H9 (cell line): Measurements from ENCODE around the gene PCNX2. TPM values are rescaled to one million over a fixed set of nuclear protein-coding genes. Genes with fewer than 3 reads are reported as not detected.

Experiments used
- DNase-seq: peaks from one replicate; pipeline ENCODE4 v3.0.0-alpha.2; 2017
- H2AFZ ChIP-seq: one replicate; pipeline ENCODE4 v1.6.1; 2013; ENCODE audit warnings: mild to moderate bottlenecking, low read length, control low read depth, moderate library complexity
- H2AK5ac ChIP-seq: 2 replicates; pipeline ENCODE4 v1.6.1; 2013; ENCODE audit warnings: low read length, control low read depth, mixed read lengths; ENCODE audit not compliant: insufficient read length
- H2BK120ac ChIP-seq: one replicate; pipeline ENCODE4 v1.6.1; 2013; ENCODE audit warnings: low read depth, mild to moderate bottlenecking, low read length, control low read depth, inconsistent platforms; ENCODE audit not compliant: poor library complexity, severe bottlenecking
- H2BK12ac ChIP-seq: 2 replicates; pipeline ENCODE4 v1.6.1; 2013; ENCODE audit warnings: low read length, control low read depth, mixed read lengths, low read depth; ENCODE audit not compliant: insufficient read length
- H2BK15ac ChIP-seq: 2 replicates; pipeline ENCODE4 v1.6.1; 2013; ENCODE audit warnings: low read depth, low read length, control low read depth
- H2BK20ac ChIP-seq: one replicate; pipeline ENCODE4 v1.6.1; 2013; ENCODE audit warnings: low read depth, mild to moderate bottlenecking, low read length, control low read depth, inconsistent platforms; ENCODE audit not compliant: poor library complexity, severe bottlenecking
- H2BK5ac ChIP-seq: 2 replicates; pipeline ENCODE4 v1.6.1; 2013; ENCODE audit warnings: low read length, control low read depth, mixed read lengths; ENCODE audit not compliant: insufficient read length
- H3K14ac ChIP-seq: 2 replicates; pipeline ENCODE4 v1.6.1; 2013; ENCODE audit warnings: low read length, control low read depth; ENCODE audit not compliant: insufficient read depth
- H3K18ac ChIP-seq: 2 replicates; pipeline ENCODE4 v1.6.1; 2013; ENCODE audit warnings: low read depth, mild to moderate bottlenecking, mixed read lengths, low read length, control low read depth; ENCODE audit not compliant: insufficient read length
- H3K23ac ChIP-seq: 2 replicates; pipeline ENCODE4 v1.6.1; 2013; ENCODE audit warnings: low read length, control low read depth, mixed read lengths, low read depth; ENCODE audit not compliant: insufficient read length
- H3K23me2 ChIP-seq: 2 replicates; pipeline ENCODE4 v1.6.1; 2013; ENCODE audit warnings: low read depth, mild to moderate bottlenecking, mixed read lengths, low read length, control low read depth; ENCODE audit not compliant: insufficient read length, poor library complexity, severe bottlenecking
- H3K27ac ChIP-seq: 2 replicates; pipeline ENCODE4 v1.5.1; 2013; ENCODE audit warnings: low read length, control low read depth, mixed read lengths, low read depth; ENCODE audit not compliant: insufficient read length
- H3K27me3 ChIP-seq: 2 replicates; pipeline ENCODE4 v1.6.1; 2013; ENCODE audit warnings: low read length, control low read depth, inconsistent platforms; ENCODE audit not compliant: insufficient read depth
- H3K4ac ChIP-seq: 2 replicates; pipeline ENCODE4 v1.6.1; 2013; ENCODE audit warnings: low read depth, mild to moderate bottlenecking, control low read depth, inconsistent platforms, low read length, moderate library complexity
- H3K4me1 ChIP-seq: 2 replicates; pipeline ENCODE4 v1.6.1; 2013; ENCODE audit warnings: low read length, control low read depth, inconsistent platforms; ENCODE audit not compliant: insufficient read depth
- H3K4me2 ChIP-seq: 2 replicates; pipeline ENCODE4 v1.6.1; 2013; ENCODE audit warnings: low read length, control low read depth, mixed read lengths; ENCODE audit not compliant: insufficient read length, insufficient read depth
- H3K56ac ChIP-seq: 2 replicates; pipeline ENCODE4 v1.6.1; 2013; ENCODE audit warnings: low read depth, mild to moderate bottlenecking, mixed read lengths, low read length, control low read depth; ENCODE audit not compliant: insufficient read length
- H3K79me1 ChIP-seq: 2 replicates; pipeline ENCODE4 v1.6.1; 2013; ENCODE audit warnings: low read depth, mild to moderate bottlenecking, moderate library complexity, low read length, control low read depth, inconsistent platforms; ENCODE audit not compliant: insufficient read depth, poor library complexity, severe bottlenecking
- H3K79me2 ChIP-seq: 2 replicates; pipeline ENCODE4 v1.6.1; 2013; ENCODE audit warnings: low read length, control low read depth, inconsistent platforms; ENCODE audit not compliant: insufficient read depth
- H3K9ac ChIP-seq: 2 replicates; pipeline ENCODE4 v1.6.1; 2013; ENCODE audit warnings: low read length, control low read depth, mixed read lengths; ENCODE audit not compliant: insufficient read length; ENCODE audit errors: extremely low read depth
- H3K9me3 ChIP-seq: one replicate; pipeline ENCODE4 v1.6.1; 2013; ENCODE audit warnings: low read depth, low read length, inconsistent platforms; ENCODE audit not compliant: control insufficient read depth
- H3T11ph ChIP-seq: one replicate; pipeline ENCODE4 v1.6.1; 2013; ENCODE audit warnings: mild to moderate bottlenecking, low read length, control low read depth, inconsistent platforms
- H4K20me1 ChIP-seq: one replicate; pipeline ENCODE4 v1.6.1; 2013; ENCODE audit not compliant: control insufficient read depth, insufficient read length, insufficient read depth
- H4K5ac ChIP-seq: 2 replicates; pipeline ENCODE4 v1.6.1; 2013; ENCODE audit warnings: low read depth, mild to moderate bottlenecking, mixed read lengths, low read length, control low read depth; ENCODE audit not compliant: insufficient read length
- H4K8ac ChIP-seq: replicated peaks from 2 replicates; pipeline ENCODE4 v1.6.1; 2013; ENCODE audit warnings: low read length, control low read depth, mixed read lengths, low read depth; ENCODE audit not compliant: insufficient read length
- H4K91ac ChIP-seq: 2 replicates; pipeline ENCODE4 v1.6.1; 2013; ENCODE audit warnings: low read depth, mild to moderate bottlenecking, moderate library complexity, mixed read lengths, low read length, control low read depth; ENCODE audit not compliant: insufficient read length
- H3K27ac Mint-ChIP-seq, 3 experiments: 2 replicates in 2 of 3; 3 replicates in 1 of 3; pipeline ENCODE4 v1.8.0; 2020 to 2021; ENCODE audit warnings: mixed read lengths in 3 of 3, mild to moderate bottlenecking in 1 of 3, moderate library complexity in 1 of 3
- H3K27me3 Mint-ChIP-seq: 2 replicates; pipeline ENCODE4 v1.8.0; 2021; ENCODE audit warnings: low read depth, mild to moderate bottlenecking, moderate library complexity, mixed read lengths
- H3K36me3 Mint-ChIP-seq, 3 experiments: 2 replicates in 2 of 3; 3 replicates in 1 of 3; pipeline ENCODE4 v1.8.0; 2020 to 2021; ENCODE audit warnings: low read depth in 3 of 3, mixed read lengths in 3 of 3; ENCODE audit not compliant: insufficient read depth in 1 of 3
- H3K4me1 Mint-ChIP-seq, 2 experiments: 2 replicates each; pipeline ENCODE4 v1.8.0; 2020; ENCODE audit warnings: mixed read lengths in 2 of 2
- H3K4me3 Mint-ChIP-seq, 2 experiments: 2 replicates in 1 of 2; 3 replicates in 1 of 2; pipeline ENCODE4 v1.8.0; 2020 to 2021; ENCODE audit warnings: mild to moderate bottlenecking in 2 of 2, mixed read lengths in 2 of 2, moderate library complexity in 1 of 2
- H3K9me3 Mint-ChIP-seq, 2 experiments: 2 replicates in 1 of 2; 3 replicates in 1 of 2; pipeline ENCODE4 v1.8.0; 2020; ENCODE audit warnings: mild to moderate bottlenecking in 2 of 2, mixed read lengths in 2 of 2, moderate library complexity in 1 of 2
- WGBS: extraction: QIAGEN DNeasy Blood & Tissue Kit; methylation state at CpG from one replicate; pipeline ENCODE4 v1.1.7; 2013; ENCODE audit warnings: missing lambda C conversion rate, low lambda C conversion rate, mixed read lengths; ENCODE audit not compliant: insufficient read length; ENCODE audit errors: extremely low coverage; 5-methylcytosine and 5-hydroxymethylcytosine counted together
- total RNA-seq: library from RNA; stranded (reverse); gene quantifications from 2 replicates; pipeline ENCODE4 v1.2.1, GENCODE V29; 2021
- TF ChIP-seq, protein P1 (sequence below): fragments of 200-600 bp; sonication (generic); conservative IDR thresholded peaks from 3 replicates; pipeline ENCODE4 v1.8.0; 2021; ENCODE audit warnings: antibody characterized with exemption, mild to moderate bottlenecking

PCNX2 gene
- total RNA-seq, 1 experiment from 2014 or later = 45.1 TPM

GRCh38 chr1:233055879-233056641 lies 239.5 kb downstream of the PCNX2 start:
- no peak overlapping the region for H3K14ac ChIP-seq
- peaks cover 4 to 5% of the 10 kb centered on the region in 2 experiments; a peak in 3 of 4 replicates for H3K4me1 Mint-ChIP-seq
- no peak overlapping the region for H3K27ac ChIP-seq
- no peaks in the 10 kb centered on the region for H3K9me3 ChIP-seq
- H3K9ac ChIP-seq = no peak overlapping the region
- H3K79me1 ChIP-seq = no peaks in the 10 kb centered on the region
- H2BK15ac ChIP-seq = no peak overlapping the region
- no peak overlapping the region for H3K4me2 ChIP-seq
- no peak overlapping the region for H3K4me3 Mint-ChIP-seq
- no CpG with 5 or more reads among the region's 5 CpGs for WGBS
- H4K20me1 ChIP-seq = no peaks in the 10 kb centered on the region
- no peak overlapping the region for H2BK20ac ChIP-seq
- H3K18ac ChIP-seq = no peak overlapping the region
- no peaks in the 10 kb centered on the region for H3K4me1 ChIP-seq
- H2AFZ ChIP-seq = no peak overlapping the region
- TF ChIP-seq, protein P1, sequence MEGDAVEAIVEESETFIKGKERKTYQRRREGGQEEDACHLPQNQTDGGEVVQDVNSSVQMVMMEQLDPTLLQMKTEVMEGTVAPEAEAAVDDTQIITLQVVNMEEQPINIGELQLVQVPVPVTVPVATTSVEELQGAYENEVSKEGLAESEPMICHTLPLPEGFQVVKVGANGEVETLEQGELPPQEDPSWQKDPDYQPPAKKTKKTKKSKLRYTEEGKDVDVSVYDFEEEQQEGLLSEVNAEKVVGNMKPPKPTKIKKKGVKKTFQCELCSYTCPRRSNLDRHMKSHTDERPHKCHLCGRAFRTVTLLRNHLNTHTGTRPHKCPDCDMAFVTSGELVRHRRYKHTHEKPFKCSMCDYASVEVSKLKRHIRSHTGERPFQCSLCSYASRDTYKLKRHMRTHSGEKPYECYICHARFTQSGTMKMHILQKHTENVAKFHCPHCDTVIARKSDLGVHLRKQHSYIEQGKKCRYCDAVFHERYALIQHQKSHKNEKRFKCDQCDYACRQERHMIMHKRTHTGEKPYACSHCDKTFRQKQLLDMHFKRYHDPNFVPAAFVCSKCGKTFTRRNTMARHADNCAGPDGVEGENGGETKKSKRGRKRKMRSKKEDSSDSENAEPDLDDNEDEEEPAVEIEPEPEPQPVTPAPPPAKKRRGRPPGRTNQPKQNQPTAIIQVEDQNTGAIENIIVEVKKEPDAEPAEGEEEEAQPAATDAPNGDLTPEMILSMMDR = no peak
- no peak overlapping the region for H4K8ac ChIP-seq
- no peak overlapping the region for H3T11ph ChIP-seq
- no peak overlapping the region for H2BK120ac ChIP-seq
- no peaks in the 10 kb centered on the region for H3K23me2 ChIP-seq
- no peak overlapping the region for H4K5ac ChIP-seq
- no peak overlapping the region for H2AK5ac ChIP-seq
- no peaks in the 10 kb centered on the region; a peak in 1 of 5 replicates for H3K9me3 Mint-ChIP-seq
- no peak overlapping the region for H3K23ac ChIP-seq
- no peak overlapping the region for H3K4ac ChIP-seq
- H3K36me3 Mint-ChIP-seq = peaks cover 7 to 28% (median 14%) of the 10 kb centered on the region in 3 experiments
- H3K56ac ChIP-seq = no peak overlapping the region
- DNase-seq = no peak
- H3K27me3 ChIP-seq = no peaks in the 10 kb centered on the region
- no peaks in the 10 kb centered on the region for H3K79me2 ChIP-seq
- H3K27me3 Mint-ChIP-seq = no peaks in the 10 kb centered on the region
- H2BK12ac ChIP-seq = no peak overlapping the region
- H3K27ac Mint-ChIP-seq = no peak overlapping the region
- H2BK5ac ChIP-seq = no peak overlapping the region
- no peak overlapping the region for H4K91ac ChIP-seq
